H9 (cell line): Measurements from ENCODE around the gene FAM114A1. TPM values are rescaled to one million over a fixed set of nuclear protein-coding genes. Genes with fewer than 3 reads are reported as not detected.
"Not testable (repeated sequence)": the region's sequence is repeated elsewhere in the genome, so short reads cannot be mapped to it uniquely, and the experiment has no call there.

ENCODE experiments used
- DNase-seq: peaks from one replicate; pipeline ENCODE4 v3.0.0-alpha.2; 2017
- H2AFZ ChIP-seq: one replicate; pipeline ENCODE4 v1.6.1; 2013; ENCODE audit warnings: mild to moderate bottlenecking, low read length, control low read depth, moderate library complexity
- H2AK5ac ChIP-seq: 2 replicates; pipeline ENCODE4 v1.6.1; 2013; ENCODE audit warnings: low read length, control low read depth, mixed read lengths; ENCODE audit not compliant: insufficient read length
- H2BK120ac ChIP-seq: one replicate; pipeline ENCODE4 v1.6.1; 2013; ENCODE audit warnings: low read depth, mild to moderate bottlenecking, low read length, control low read depth, inconsistent platforms; ENCODE audit not compliant: poor library complexity, severe bottlenecking
- H2BK12ac ChIP-seq: 2 replicates; pipeline ENCODE4 v1.6.1; 2013; ENCODE audit warnings: low read length, control low read depth, mixed read lengths, low read depth; ENCODE audit not compliant: insufficient read length
- H2BK15ac ChIP-seq: 2 replicates; pipeline ENCODE4 v1.6.1; 2013; ENCODE audit warnings: low read depth, low read length, control low read depth
- H2BK20ac ChIP-seq: one replicate; pipeline ENCODE4 v1.6.1; 2013; ENCODE audit warnings: low read depth, mild to moderate bottlenecking, low read length, control low read depth, inconsistent platforms; ENCODE audit not compliant: poor library complexity, severe bottlenecking
- H2BK5ac ChIP-seq: 2 replicates; pipeline ENCODE4 v1.6.1; 2013; ENCODE audit warnings: low read length, control low read depth, mixed read lengths; ENCODE audit not compliant: insufficient read length
- H3K14ac ChIP-seq: 2 replicates; pipeline ENCODE4 v1.6.1; 2013; ENCODE audit warnings: low read length, control low read depth; ENCODE audit not compliant: insufficient read depth
- H3K18ac ChIP-seq: 2 replicates; pipeline ENCODE4 v1.6.1; 2013; ENCODE audit warnings: low read depth, mild to moderate bottlenecking, mixed read lengths, low read length, control low read depth; ENCODE audit not compliant: insufficient read length
- H3K23ac ChIP-seq: 2 replicates; pipeline ENCODE4 v1.6.1; 2013; ENCODE audit warnings: low read length, control low read depth, mixed read lengths, low read depth; ENCODE audit not compliant: insufficient read length
- H3K23me2 ChIP-seq: 2 replicates; pipeline ENCODE4 v1.6.1; 2013; ENCODE audit warnings: low read depth, mild to moderate bottlenecking, mixed read lengths, low read length, control low read depth; ENCODE audit not compliant: insufficient read length, poor library complexity, severe bottlenecking
- H3K27ac ChIP-seq: 2 replicates; pipeline ENCODE4 v1.5.1; 2013; ENCODE audit warnings: low read length, control low read depth, mixed read lengths, low read depth; ENCODE audit not compliant: insufficient read length
- H3K27me3 ChIP-seq: 2 replicates; pipeline ENCODE4 v1.6.1; 2013; ENCODE audit warnings: low read length, control low read depth, inconsistent platforms; ENCODE audit not compliant: insufficient read depth
- H3K4ac ChIP-seq: 2 replicates; pipeline ENCODE4 v1.6.1; 2013; ENCODE audit warnings: low read depth, mild to moderate bottlenecking, control low read depth, inconsistent platforms, low read length, moderate library complexity
- H3K4me1 ChIP-seq: 2 replicates; pipeline ENCODE4 v1.6.1; 2013; ENCODE audit warnings: low read length, control low read depth, inconsistent platforms; ENCODE audit not compliant: insufficient read depth
- H3K4me2 ChIP-seq: 2 replicates; pipeline ENCODE4 v1.6.1; 2013; ENCODE audit warnings: low read length, control low read depth, mixed read lengths; ENCODE audit not compliant: insufficient read length, insufficient read depth
- H3K56ac ChIP-seq: 2 replicates; pipeline ENCODE4 v1.6.1; 2013; ENCODE audit warnings: low read depth, mild to moderate bottlenecking, mixed read lengths, low read length, control low read depth; ENCODE audit not compliant: insufficient read length
- H3K79me1 ChIP-seq: 2 replicates; pipeline ENCODE4 v1.6.1; 2013; ENCODE audit warnings: low read depth, mild to moderate bottlenecking, moderate library complexity, low read length, control low read depth, inconsistent platforms; ENCODE audit not compliant: insufficient read depth, poor library complexity, severe bottlenecking
- H3K79me2 ChIP-seq: 2 replicates; pipeline ENCODE4 v1.6.1; 2013; ENCODE audit warnings: low read length, control low read depth, inconsistent platforms; ENCODE audit not compliant: insufficient read depth
- H3K9ac ChIP-seq: 2 replicates; pipeline ENCODE4 v1.6.1; 2013; ENCODE audit warnings: low read length, control low read depth, mixed read lengths; ENCODE audit not compliant: insufficient read length; ENCODE audit errors: extremely low read depth
- H3K9me3 ChIP-seq: one replicate; pipeline ENCODE4 v1.6.1; 2013; ENCODE audit warnings: low read depth, low read length, inconsistent platforms; ENCODE audit not compliant: control insufficient read depth
- H3T11ph ChIP-seq: one replicate; pipeline ENCODE4 v1.6.1; 2013; ENCODE audit warnings: mild to moderate bottlenecking, low read length, control low read depth, inconsistent platforms
- H4K20me1 ChIP-seq: one replicate; pipeline ENCODE4 v1.6.1; 2013; ENCODE audit not compliant: control insufficient read depth, insufficient read length, insufficient read depth
- H4K5ac ChIP-seq: 2 replicates; pipeline ENCODE4 v1.6.1; 2013; ENCODE audit warnings: low read depth, mild to moderate bottlenecking, mixed read lengths, low read length, control low read depth; ENCODE audit not compliant: insufficient read length
- H4K8ac ChIP-seq: replicated peaks from 2 replicates; pipeline ENCODE4 v1.6.1; 2013; ENCODE audit warnings: low read length, control low read depth, mixed read lengths, low read depth; ENCODE audit not compliant: insufficient read length
- H4K91ac ChIP-seq: 2 replicates; pipeline ENCODE4 v1.6.1; 2013; ENCODE audit warnings: low read depth, mild to moderate bottlenecking, moderate library complexity, mixed read lengths, low read length, control low read depth; ENCODE audit not compliant: insufficient read length
- H3K27ac Mint-ChIP-seq, 3 experiments: 2 replicates in 2 of 3; 3 replicates in 1 of 3; pipeline ENCODE4 v1.8.0; 2020 to 2021; ENCODE audit warnings: mixed read lengths in 3 of 3, mild to moderate bottlenecking in 1 of 3, moderate library complexity in 1 of 3
- H3K27me3 Mint-ChIP-seq: 2 replicates; pipeline ENCODE4 v1.8.0; 2021; ENCODE audit warnings: low read depth, mild to moderate bottlenecking, moderate library complexity, mixed read lengths
- H3K36me3 Mint-ChIP-seq, 3 experiments: 2 replicates in 2 of 3; 3 replicates in 1 of 3; pipeline ENCODE4 v1.8.0; 2020 to 2021; ENCODE audit warnings: low read depth in 3 of 3, mixed read lengths in 3 of 3; ENCODE audit not compliant: insufficient read depth in 1 of 3
- H3K4me1 Mint-ChIP-seq, 2 experiments: 2 replicates each; pipeline ENCODE4 v1.8.0; 2020; ENCODE audit warnings: mixed read lengths in 2 of 2
- H3K4me3 Mint-ChIP-seq, 2 experiments: 2 replicates in 1 of 2; 3 replicates in 1 of 2; pipeline ENCODE4 v1.8.0; 2020 to 2021; ENCODE audit warnings: mild to moderate bottlenecking in 2 of 2, mixed read lengths in 2 of 2, moderate library complexity in 1 of 2
- H3K9me3 Mint-ChIP-seq, 2 experiments: 2 replicates in 1 of 2; 3 replicates in 1 of 2; pipeline ENCODE4 v1.8.0; 2020; ENCODE audit warnings: mild to moderate bottlenecking in 2 of 2, mixed read lengths in 2 of 2, moderate library complexity in 1 of 2
- CTCF ChIP-seq: fragments of 200-600 bp; sonication (generic); conservative IDR thresholded peaks from 3 replicates; pipeline ENCODE4 v1.8.0; 2021; ENCODE audit warnings: antibody characterized with exemption, mild to moderate bottlenecking
- WGBS: extraction: QIAGEN DNeasy Blood & Tissue Kit; methylation state at CpG from one replicate; pipeline ENCODE4 v1.1.7; 2013; ENCODE audit warnings: missing lambda C conversion rate, low lambda C conversion rate, mixed read lengths; ENCODE audit not compliant: insufficient read length; ENCODE audit errors: extremely low coverage; 5-methylcytosine and 5-hydroxymethylcytosine counted together
- total RNA-seq: library from RNA; stranded (reverse); gene quantifications from 2 replicates; pipeline ENCODE4 v1.2.1, GENCODE V29; 2021

Gene FAM114A1
- total RNA-seq, 1 experiment from 2014 or later = 9.9 TPM

- H2AFZ ChIP-seq = no peak overlapping the region
- H2BK5ac ChIP-seq = no peak overlapping the region
- H3K9me3 ChIP-seq = no peaks in the 10 kb centered on the region
- H3K27ac ChIP-seq = no peak overlapping the region
- no peak overlapping the region for H3K4me3 Mint-ChIP-seq
- no peak overlapping the region for H3K4ac ChIP-seq
- no peaks in the 10 kb centered on the region for H3K23me2 ChIP-seq
- H2BK15ac ChIP-seq = no peak overlapping the region
- no peaks in the 10 kb centered on the region for H3K4me1 Mint-ChIP-seq
- H3K79me2 ChIP-seq = no peaks in the 10 kb centered on the region
- no peak overlapping the region for H3K56ac ChIP-seq
- no peak overlapping the region for H3T11ph ChIP-seq
- DNase-seq = no peak
- no peak overlapping the region for H2BK20ac ChIP-seq
- no peak overlapping the region for H3K23ac ChIP-seq
- H3K27me3 Mint-ChIP-seq = no peaks in the 10 kb centered on the region
- H3K4me1 ChIP-seq = no peaks in the 10 kb centered on the region
- WGBS = no CpG with 5 or more reads among the region's 8 CpGs
- no peak overlapping the region for H2BK12ac ChIP-seq
- H3K36me3 Mint-ChIP-seq = peaks cover 0 to 8% (median 7%) of the 10 kb centered on the region in 3 experiments; a peak in 5 of 7 replicates
- no peak overlapping the region for H4K5ac ChIP-seq
- no peaks in the 10 kb centered on the region for H4K20me1 ChIP-seq
- no peak overlapping the region for H2AK5ac ChIP-seq
- H2BK120ac ChIP-seq = no peak overlapping the region
- no peaks in the 10 kb centered on the region for H3K27me3 ChIP-seq
- H3K4me2 ChIP-seq = no peak overlapping the region
- H4K91ac ChIP-seq = no peak overlapping the region
- TF ChIP-seq CTCF = no peak
- no peak overlapping the region for H3K18ac ChIP-seq
- H3K14ac ChIP-seq = no peak overlapping the region
- no peak overlapping the region for H3K27ac Mint-ChIP-seq
- no peaks in the 10 kb centered on the region; a peak in 2 of 5 replicates for H3K9me3 Mint-ChIP-seq
- no peaks in the 10 kb centered on the region for H3K79me1 ChIP-seq
- no peak overlapping the region for H3K9ac ChIP-seq
- no peak overlapping the region for H4K8ac ChIP-seq
Observed at GRCh38 chr4:38914854-38915253, 47.2 kb downstream of the FAM114A1 start.

DNA sequence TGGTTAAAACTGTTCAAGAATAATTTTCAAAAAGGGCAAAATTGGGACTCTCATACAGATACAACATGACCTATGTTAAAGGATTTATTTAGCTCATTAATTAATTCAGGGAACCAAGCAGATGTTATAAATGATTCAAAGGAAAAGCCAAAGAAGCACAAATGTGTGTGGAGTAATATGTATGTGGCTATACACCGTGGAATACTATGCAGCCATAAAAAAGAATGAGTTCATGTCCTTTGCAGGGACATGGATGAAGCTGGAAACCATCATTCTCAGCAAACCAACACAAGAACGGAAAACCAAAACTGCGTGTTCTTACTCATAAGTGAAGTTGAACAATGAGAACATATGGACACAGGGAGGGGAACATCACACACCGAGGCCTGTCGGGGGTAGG lies 48.7 kb downstream of the FAM114A1 start:
- not testable (repeated sequence) for H3K9ac ChIP-seq, H2BK20ac ChIP-seq, H2BK120ac ChIP-seq, H2AK5ac ChIP-seq, H3K4me2 ChIP-seq, H2AFZ ChIP-seq, H3K14ac ChIP-seq, H3K27me3 ChIP-seq, H3K23me2 ChIP-seq, H2BK5ac ChIP-seq, H3K4me1 ChIP-seq, H3K4me1 Mint-ChIP-seq, H3K9me3 Mint-ChIP-seq, H2BK15ac ChIP-seq, H3K4ac ChIP-seq, H3K9me3 ChIP-seq, H3K4me3 Mint-ChIP-seq, H4K8ac ChIP-seq, H3K56ac ChIP-seq, H3K27ac ChIP-seq, H3K23ac ChIP-seq, H4K91ac ChIP-seq, H2BK12ac ChIP-seq, H3K79me2 ChIP-seq, H3K79me1 ChIP-seq, H3K27ac Mint-ChIP-seq, H4K20me1 ChIP-seq, H3K27me3 Mint-ChIP-seq, H3T11ph ChIP-seq, DNase-seq, H3K18ac ChIP-seq, H3K36me3 Mint-ChIP-seq, H4K5ac ChIP-seq
- WGBS = no CpG with 5 or more reads among the region's 5 CpGs
